ENCODE measurements around the gene GNG2.
A peak's percentile ranks its signal among the peaks of the same experiment; 100 is the strongest.

GNG2 gene

DNA sequence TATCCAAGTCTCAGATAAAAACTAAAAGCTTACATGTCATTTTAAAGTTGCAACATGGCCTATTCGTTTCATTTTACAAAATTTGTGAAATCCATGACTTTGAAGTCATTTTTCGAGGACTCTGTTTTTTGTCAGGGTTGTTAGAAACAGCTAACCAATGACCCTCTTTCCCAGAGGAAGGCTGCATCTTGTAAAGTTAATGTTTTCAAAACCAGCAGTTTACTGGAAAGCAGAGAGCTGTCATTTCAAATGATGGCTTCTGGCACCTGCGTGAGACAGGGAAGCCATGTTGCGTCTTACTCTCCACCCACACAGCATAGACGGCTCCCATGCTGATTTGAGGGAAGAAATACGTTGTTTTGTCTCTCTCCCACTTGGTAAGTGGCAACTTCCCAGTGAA is 78.8 kb downstream of the GNG2 start:
- no peak for DNase-seq

DNA sequence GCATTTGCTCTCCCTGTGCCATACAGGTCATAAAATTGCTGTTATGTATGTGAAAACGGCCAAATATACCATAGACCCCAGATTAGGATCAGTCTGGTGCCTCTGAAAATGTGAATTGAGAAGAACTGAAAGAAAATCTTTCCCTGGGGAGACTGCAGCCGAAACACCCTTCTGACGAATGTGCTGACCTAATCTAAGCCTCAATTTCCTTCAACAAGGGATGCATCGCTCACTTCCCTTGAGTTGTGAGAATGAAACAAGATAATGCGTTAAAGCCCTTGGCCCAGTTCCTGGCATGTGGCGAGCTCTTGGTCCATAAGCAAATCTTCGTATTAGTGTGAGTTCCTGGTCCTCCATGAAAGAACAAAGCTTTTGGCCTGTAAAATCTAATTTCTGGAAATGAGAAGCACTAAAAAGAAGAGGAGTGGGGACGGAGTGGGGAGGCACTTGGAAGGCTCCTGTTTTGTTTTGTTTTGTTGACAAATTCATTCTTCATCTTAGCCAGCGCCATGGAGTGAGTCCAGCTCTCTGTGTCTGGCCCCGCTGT is 79.4 kb downstream of the GNG2 start:
- DNase-seq = no peak

DNA sequence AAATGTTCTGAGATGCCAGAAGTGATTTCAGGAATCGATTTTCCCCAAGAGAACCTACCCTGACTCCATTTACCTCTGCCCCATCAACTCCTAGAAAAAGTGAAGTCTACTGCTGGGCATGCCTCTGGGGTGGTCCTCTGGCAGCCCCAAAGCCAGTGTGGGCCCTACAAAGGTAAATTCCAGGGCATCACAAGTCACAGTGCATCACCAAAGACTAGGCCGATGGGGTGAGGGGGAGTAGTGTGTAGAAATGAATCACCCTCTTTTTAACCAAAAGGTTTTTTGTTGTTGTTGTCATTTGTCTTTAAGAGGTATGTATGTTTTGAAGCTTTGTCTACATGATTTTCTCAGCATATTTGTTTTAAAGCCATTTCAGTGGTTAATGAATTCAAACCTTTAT is 82.6 kb downstream of the GNG2 start:
- DNase-seq = no peak

- DNase-seq = no peak
Measured at GRCh38 chr14:51950007-51950406, 89.6 kb downstream of the GNG2 start.

DNA sequence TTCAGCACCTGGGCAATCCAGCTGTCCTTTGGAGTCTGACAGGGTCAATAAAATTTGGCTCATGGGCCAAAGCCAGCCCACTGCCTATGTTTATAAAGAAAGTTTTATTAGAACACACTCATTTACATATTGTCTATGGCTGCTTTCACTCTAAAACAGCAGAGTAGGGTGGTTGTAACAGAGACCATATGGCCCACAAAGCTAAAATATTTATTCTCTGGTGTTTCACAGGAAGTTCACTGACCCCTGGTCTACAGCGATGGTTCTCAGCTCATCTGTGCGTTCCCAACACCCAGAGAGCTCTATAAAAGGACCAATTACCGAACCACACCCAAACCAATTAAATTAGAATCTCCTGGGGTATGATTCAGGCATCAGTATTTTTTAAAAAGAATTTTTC is 91.2 kb downstream of the GNG2 start:
- DNase-seq = no peak

DNA sequence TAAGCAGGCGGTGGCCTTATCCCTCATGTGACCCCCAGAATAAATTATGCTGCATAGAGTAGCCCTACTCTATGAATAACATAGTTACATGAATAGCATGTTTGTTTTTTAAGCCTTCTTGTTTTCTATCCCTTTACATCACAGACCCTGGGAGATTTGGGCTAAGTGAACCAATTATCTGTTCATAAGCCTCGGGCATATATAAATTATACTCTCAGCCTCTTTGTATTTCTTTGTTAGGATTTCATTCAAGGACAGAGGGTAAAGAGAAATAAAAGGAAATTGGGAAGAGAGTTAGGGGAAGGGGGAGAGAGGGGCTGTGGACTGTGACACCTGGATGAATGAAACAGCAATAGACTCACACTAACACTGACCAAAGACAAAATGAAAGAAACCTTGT is 93.6 kb downstream of the GNG2 start:
- DNase-seq = no peak

DNA sequence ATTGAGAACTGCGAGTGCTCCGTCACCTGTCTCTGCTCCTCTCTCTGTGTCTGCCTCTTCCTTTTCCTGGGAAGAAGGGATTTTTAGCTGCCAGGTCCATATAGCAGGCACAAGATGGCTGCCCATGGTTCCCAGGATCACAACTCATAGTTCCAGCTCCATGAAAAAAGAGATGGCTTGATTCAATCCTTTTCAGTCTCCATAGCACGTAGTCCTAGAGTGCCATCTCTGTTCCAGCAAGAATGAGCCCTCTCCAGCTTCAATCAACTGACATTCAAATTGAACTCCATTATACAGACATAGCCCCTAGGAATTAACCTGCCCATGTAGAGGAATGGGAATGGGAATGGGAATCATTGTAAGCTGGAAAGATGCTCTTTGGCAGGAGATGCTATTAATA is 94.2 kb downstream of the GNG2 start:
- DNase-seq = no peak

DNA sequence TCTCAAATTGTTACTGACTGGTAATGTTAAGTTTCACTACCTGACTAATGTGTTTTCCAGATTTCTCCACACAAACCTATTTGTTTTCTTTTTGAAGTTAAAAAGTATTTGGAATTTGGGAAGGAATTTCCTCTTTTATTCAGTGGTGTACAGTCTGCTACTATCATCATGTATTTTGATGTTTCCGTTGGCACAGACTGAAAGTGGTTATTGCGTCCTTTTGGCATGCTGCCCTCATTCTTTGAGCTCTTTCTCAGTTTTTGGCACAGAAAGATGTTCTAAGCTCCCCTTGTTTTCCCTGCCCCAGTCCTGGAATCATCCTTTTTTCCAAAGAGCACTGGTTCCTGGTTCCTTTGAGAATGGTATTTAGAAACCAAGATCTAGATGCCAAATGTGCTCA is 97.5 kb downstream of the GNG2 start:
- no peak for DNase-seq

GRCh38 chr14:51959928-51960327 is 99.5 kb downstream of the GNG2 start:
- no peak for DNase-seq

- no peak for DNase-seq
Measured at GRCh38 chr14:51960866-51961265, 100.5 kb downstream of the GNG2 start.

- no peak for DNase-seq
Measured at GRCh38 chr14:51962711-51963110, 102.3 kb downstream of the GNG2 start.

DNA sequence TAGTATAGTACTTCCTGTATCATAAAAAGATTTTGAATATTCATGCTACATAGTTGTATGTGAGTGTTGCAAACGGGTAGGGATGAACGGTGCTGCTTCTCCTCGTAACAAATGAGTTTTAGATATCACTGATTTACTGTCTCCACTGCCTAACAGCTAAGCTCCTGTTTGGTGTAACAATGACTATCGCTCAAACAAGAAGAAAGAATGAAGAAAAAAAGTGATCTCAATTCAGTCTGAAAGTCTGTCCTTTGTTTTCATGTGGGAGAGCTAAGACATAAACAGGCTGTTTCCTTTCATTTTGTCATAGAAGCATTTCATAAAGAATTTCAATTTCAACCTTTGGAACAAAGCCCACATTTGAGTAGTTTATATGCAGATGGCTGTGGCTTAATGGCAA is 102.9 kb downstream of the GNG2 start:
- DNase-seq = peak; percentile 26

GRCh38 chr14:51967521-51967920 is 107.1 kb downstream of the GNG2 start:
- DNase-seq = no peak

- no peak for DNase-seq
Measured at GRCh38 chr14:51969852-51970540, 109.6 kb downstream of the GNG2 start.

- DNase-seq = no peak
Measured at GRCh38 chr14:51972566-51972965, 112.2 kb downstream of the GNG2 start.

- DNase-seq = no peak
Measured at GRCh38 chr14:51977075-51977474, 116.7 kb downstream of the GNG2 start.

GRCh38 chr14:51978681-51979085 is 118.3 kb downstream of the GNG2 start:
- DNase-seq = no peak

- DNase-seq = peak; percentile 57
Measured at GRCh38 chr14:51979088-51979709, 118.8 kb downstream of the GNG2 start.

GRCh38 chr14:51981218-51981854 is 120.9 kb downstream of the GNG2 start:
- no peak for DNase-seq

DNA sequence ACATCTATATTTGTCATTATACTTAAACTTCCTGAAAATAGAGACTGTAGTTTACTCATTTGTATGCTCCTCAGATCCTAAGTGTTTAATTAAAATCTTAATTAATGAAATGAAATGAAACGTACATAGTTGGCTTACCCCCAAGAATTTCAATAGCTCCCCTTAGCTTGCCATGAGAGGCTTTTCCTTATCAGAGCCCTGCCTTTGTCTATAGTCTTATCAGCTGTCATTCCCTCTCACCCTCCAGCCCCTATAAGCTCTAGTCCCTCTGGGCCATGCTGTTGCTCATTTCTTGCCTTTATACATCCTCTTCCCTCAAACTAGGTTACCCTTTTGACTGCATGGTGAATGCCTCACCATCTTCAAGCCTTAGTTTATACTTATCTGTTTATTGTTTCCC is 127.8 kb downstream of the GNG2 start:
- DNase-seq = no peak

GRCh38 chr14:51989293-51990234 is 129.2 kb downstream of the GNG2 start, which contains the start of gene RTRAF:
TSS of gene RTRAF (plus strand) at chr14:51989546. CDS start at chr14:51989640, 94 bp downstream.
- DNase-seq = peak; percentile 93

- no peak for DNase-seq
Measured at GRCh38 chr14:51990488-51990887, 130.1 kb downstream of the GNG2 start.
